Peyer's patch (tissue), 4 donors: ENCODE data around the gene IGFBP4. TPM values are rescaled to one million over a fixed set of nuclear protein-coding genes. Genes with fewer than 3 reads are reported as not detected.

Experiments
- DNase-seq, 3 donors: peaks; one replicate each; pipeline ENCODE4 v3.0.0-alpha.2; 2017 to 2019
- H3K27ac ChIP-seq, 4 donors: fragments of 200-600 bp; sonication (generic); one replicate each; pipeline ENCODE4 v1.5.1; 2016 to 2019
- H3K27me3 ChIP-seq, 2 donors: fragments of 200-600 bp; sonication (generic); one replicate each; pipeline ENCODE4 v1.5.1; 2019
- H3K36me3 ChIP-seq, 3 donors: fragments of 200-600 bp; sonication (generic); one replicate each; pipeline ENCODE4 v1.5.1; 2016 to 2019
- H3K4me1 ChIP-seq, 4 donors: fragments of 200-600 bp; sonication (generic); one replicate each; pipeline ENCODE4 v1.5.1; 2016 to 2019
- H3K4me3 ChIP-seq, 4 donors: fragments of 200-600 bp; sonication (generic); 1 replicate in 3 of 4; 2 replicates in 1 of 4; pipeline ENCODE4 v1.5.1; 2016 to 2019; ENCODE audit warnings: mild to moderate bottlenecking in 1 of 4
- H3K9me3 ChIP-seq, 4 donors: fragments of 200-600 bp; sonication (generic); one replicate each; pipeline ENCODE4 v1.5.1; 2016 to 2019; ENCODE audit warnings: mild to moderate bottlenecking in 1 of 4
- CTCF ChIP-seq, 6 experiments: fragments of 450-650 bp in 4 of 6; fragments of 200-600 bp in 2 of 6; sonication (generic) in 1 of 6; IDR thresholded peaks; one replicate each; pipeline ENCODE4 v1.5.1; 2017 to 2019; ENCODE audit warnings: antibody characterized with exemption in 6 of 6, mild to moderate bottlenecking in 3 of 6, moderate library complexity in 1 of 6
- POLR2A ChIP-seq, 2 donors: fragments of 450-650 bp; IDR thresholded peaks; one replicate each; pipeline ENCODE4 v1.5.1; 2017; ENCODE audit warnings: antibody characterized with exemption in 2 of 2, mild to moderate bottlenecking in 2 of 2, moderate library complexity in 2 of 2
- total RNA-seq, 4 donors: library from RNA; depleted of rRNA; stranded (reverse); fragments of >200 nt; gene quantifications; one replicate each; pipeline ENCODE4 v1.1.0, GENCODE V29; 2016

The IGFBP4 gene
- total RNA-seq, 4 donors from 2014 or later = 70.6 to 220 (median 133) TPM

GRCh38 chr17:40471846-40472732, 28.8 kb downstream of the IGFBP4 start:
- Histone ChIP-seq H3K4me1 (peaks cover 0 to 45% (median 0%) of the 10 kb centered on the region in 4 donors), H3K4me3 (no peak overlapping the region), H3K27ac (peak overlapping the region in 2 of 4 donors; percentile 22 to 77), H3K27me3 (no peaks in the 10 kb centered on the region), H3K9me3 (no peaks in the 10 kb centered on the region), H3K36me3 (no peaks in the 10 kb centered on the region)
- no peak for TF ChIP-seq POLR2A (IDR thresholded peaks at IDR 0.05)
- no peak for TF ChIP-seq CTCF (IDR thresholded peaks at IDR 0.05)
- DNase-seq = no peak

GRCh38 chr17:40472733-40473452, 29.6 kb downstream of the IGFBP4 start:
- no peaks in the 10 kb centered on the region for H3K27me3 ChIP-seq
- H3K27ac ChIP-seq = peak overlapping the region in 1 of 4 donors; percentile 77
- no peaks in the 10 kb centered on the region for H3K36me3 ChIP-seq
- TF ChIP-seq CTCF (IDR thresholded peaks at IDR 0.05) (no peak), POLR2A (IDR thresholded peaks at IDR 0.05) (no peak)
- peaks cover 0 to 45% (median 0%) of the 10 kb centered on the region in 4 donors for H3K4me1 ChIP-seq
- DNase-seq = no peak
- no peaks in the 10 kb centered on the region for H3K9me3 ChIP-seq
- H3K4me3 ChIP-seq = no peak overlapping the region

GRCh38 chr17:40473573-40474365, 30.5 kb downstream of the IGFBP4 start:
- Histone ChIP-seq H3K4me3 (no peak overlapping the region), H3K9me3 (no peaks in the 10 kb centered on the region), H3K27ac (peak overlapping the region in 1 of 4 donors; percentile 51), H3K36me3 (no peaks in the 10 kb centered on the region), H3K4me1 (peaks cover 0 to 45% (median 0%) of the 10 kb centered on the region in 4 donors), H3K27me3 (no peaks in the 10 kb centered on the region)
- TF ChIP-seq POLR2A (IDR thresholded peaks at IDR 0.05) = no peak
- no peak for TF ChIP-seq CTCF (IDR thresholded peaks at IDR 0.05)
- peak in 1 of 3 donors; percentile 68 for DNase-seq

GRCh38 chr17:40474419-40475002, 31.3 kb downstream of the IGFBP4 start:
- Histone ChIP-seq H3K36me3 (no peaks in the 10 kb centered on the region), H3K27me3 (no peaks in the 10 kb centered on the region), H3K4me1 (peaks cover 0 to 45% (median 0%) of the 10 kb centered on the region in 4 donors), H3K9me3 (no peaks in the 10 kb centered on the region), H3K4me3 (no peak overlapping the region), H3K27ac (peak overlapping the region in 1 of 4 donors; percentile 51)
- DNase-seq = no peak
- TF ChIP-seq CTCF (IDR thresholded peaks at IDR 0.05) (no peak), POLR2A (IDR thresholded peaks at IDR 0.05) (no peak)
